ENCODE data around the gene SPEM3.

The SPEM3 gene
- 0 reads per million in 2 donors for total RNA-seq

- DNase-seq = no peak
Measured at GRCh38 chr17:7428557-7428956, at the start of gene SPEM3. SPEM3 (plus strand) TSS chr17:7428857; CDS start chr17:7428903, 46 bp downstream.

DNA sequence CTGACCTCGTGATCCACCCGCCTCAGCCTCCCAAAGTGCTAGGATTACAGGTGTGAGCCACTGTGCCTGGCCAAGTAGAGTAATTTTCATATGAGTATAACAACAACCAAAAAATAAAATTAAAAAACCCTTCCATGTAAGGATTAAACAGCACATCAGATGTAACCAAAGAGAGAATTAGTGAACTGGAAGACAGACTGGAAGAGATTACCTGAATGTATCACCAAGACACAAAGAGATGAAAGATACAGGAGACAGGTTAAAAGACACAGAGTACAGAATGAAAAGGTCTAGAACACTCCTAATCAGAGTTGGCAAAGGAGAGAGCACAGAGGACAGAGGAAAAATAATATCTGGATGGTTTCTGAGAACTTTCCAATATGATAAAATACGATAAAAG lies 49.5 kb upstream of the SPEM3 start:
- no peak for DNase-seq

DNA sequence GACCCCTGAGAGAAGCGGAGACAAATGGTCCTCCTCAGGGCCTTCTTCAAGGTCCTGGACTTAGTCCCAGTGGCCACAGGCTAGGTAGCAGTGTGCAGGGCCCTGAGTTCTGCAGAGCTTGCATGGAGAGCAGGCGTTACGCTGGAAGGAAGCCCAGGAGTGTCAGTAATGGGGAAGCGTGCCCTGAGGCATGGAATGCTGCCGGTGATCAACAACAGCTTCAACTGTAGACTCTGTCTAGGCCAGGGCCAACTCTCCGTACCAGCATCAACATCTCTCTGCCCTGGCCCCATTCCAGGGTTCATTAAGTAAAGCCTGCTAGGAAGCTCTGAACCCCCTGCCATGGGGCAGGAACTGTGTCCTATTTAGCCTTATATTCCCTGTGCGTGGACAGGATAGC lies 48.3 kb upstream of the SPEM3 start:
- DNase-seq = no peak

DNA sequence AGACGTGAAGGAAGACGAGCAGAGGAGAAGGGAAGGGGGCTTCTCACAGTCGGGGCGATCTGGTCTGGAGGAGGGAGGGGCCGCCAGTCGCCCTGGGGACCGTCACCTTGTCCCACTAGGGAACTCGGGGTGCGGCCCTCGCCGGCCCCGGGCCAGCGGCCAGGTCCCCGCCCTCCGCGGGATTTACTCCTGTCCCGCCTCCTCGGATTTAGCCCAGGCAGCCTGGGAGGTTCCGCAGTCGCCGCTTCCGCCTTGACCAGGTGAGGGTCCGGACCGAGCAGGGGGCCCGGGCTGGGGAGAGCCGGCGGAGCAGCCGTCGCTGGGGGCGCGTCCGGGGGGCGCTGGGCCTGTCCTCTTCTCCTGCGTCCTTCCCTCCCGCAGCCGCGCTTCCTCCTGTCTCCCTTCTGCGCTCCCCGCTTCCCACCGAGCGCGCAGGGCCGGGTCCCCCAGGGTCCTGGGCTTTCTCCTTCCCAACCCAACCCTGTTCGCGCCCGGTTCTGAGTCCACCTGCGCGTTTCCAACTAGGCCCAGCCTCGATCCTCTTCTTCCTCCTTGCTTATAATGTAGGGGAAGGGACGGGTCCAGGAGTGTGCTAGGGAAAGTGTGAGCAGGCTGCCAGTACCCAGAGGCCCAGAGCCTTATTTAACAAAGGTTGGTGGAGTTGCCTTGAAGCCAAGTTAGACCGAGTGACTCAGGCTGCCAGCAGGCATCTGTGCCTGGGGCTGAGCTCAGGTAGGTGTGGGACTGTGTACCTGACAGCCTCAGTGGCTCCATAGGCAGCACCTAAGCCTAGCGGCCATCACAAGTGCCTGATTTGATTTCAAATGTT lies 47.6 kb upstream of the SPEM3 start, which contains the start of gene TNK1:
Gene TNK1, plus strand, starts transcription at position 235 of the 829 bp plus-strand sequence. CDS start 1,838 bp downstream, outside the sequence.
- DNase-seq = no peak

DNA sequence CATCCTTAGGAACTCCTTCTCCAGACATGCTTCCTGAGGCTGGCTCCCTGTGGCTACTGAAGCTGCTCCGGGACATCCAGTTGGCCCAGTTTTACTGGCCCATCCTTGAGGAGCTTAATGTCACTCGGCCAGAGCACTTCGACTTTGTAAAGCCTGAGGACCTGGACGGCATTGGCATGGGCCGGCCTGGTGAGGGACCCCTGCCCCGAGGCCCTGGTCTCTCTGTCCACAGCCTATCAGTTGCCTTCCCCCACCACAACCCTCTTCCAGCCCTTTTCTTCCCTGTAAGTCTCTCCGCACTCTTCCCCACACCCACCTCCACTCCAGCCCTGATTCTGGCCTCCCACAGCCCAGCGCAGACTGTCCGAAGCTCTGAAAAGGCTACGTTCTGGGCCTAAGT lies 45.8 kb upstream of the SPEM3 start:
- DNase-seq = no peak

DNA sequence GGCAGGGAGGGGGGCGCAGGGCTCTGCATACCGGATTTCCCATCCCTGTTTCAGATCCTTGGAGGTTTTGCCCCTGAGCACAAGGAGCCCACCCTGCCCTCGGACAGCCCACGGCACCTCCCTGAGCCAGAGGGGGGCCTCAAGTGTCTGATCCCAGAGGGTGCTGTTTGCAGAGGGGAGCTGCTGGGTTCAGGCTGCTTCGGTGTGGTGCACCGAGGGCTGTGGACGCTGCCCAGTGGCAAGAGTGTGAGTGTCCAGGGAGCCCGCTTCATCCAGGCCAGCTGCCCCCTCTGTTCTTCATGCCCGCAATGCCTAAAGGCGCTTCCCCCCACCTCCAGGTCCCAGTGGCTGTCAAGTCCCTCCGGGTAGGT lies 45.3 kb upstream of the SPEM3 start:
- no peak for DNase-seq

DNA sequence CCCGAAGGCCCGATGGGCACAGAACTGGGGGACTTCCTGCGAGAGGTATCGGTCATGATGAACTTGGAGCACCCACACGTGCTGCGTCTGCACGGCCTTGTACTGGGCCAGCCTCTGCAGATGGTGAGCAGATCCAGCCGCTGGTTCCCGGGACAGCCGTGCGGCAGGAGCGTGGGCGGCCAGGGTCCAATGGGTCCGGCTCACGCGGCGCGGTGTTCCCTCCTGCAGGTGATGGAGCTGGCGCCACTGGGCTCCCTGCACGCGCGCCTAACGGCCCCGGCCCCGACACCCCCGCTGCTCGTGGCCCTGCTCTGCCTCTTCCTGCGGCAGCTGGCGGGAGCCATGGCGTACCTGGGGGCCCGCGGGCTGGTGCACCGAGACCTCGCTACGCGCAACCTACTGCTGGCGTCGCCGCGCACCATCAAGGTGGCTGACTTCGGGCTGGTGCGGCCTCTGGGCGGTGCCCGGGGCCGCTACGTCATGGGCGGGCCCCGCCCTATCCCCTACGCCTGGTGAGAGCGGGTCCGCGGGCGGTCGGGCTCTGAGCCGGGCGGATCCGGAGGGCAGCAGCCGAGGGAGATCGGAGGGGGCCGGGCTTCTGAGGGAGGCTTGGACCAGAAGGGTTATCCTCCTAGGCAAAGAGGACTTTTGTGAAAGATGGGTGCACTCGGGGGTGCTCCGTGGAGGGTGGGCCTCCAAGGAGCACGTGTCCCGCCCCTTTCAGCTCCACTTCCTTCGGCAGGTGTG lies 44.7 kb upstream of the SPEM3 start:
- DNase-seq = peak; percentile 61 to 85 (median 75)

GRCh38 chr17:7384489-7385081 lies 44.1 kb upstream of the SPEM3 start:
- no peak for DNase-seq

GRCh38 chr17:7388856-7389255 lies 39.8 kb upstream of the SPEM3 start:
- DNase-seq = no peak

GRCh38 chr17:7389924-7390910 lies 38.4 kb upstream of the SPEM3 start:
- DNase-seq = no peak

- DNase-seq = no peak
Measured at GRCh38 chr17:7391307-7391706, 37.4 kb upstream of the SPEM3 start.

DNA sequence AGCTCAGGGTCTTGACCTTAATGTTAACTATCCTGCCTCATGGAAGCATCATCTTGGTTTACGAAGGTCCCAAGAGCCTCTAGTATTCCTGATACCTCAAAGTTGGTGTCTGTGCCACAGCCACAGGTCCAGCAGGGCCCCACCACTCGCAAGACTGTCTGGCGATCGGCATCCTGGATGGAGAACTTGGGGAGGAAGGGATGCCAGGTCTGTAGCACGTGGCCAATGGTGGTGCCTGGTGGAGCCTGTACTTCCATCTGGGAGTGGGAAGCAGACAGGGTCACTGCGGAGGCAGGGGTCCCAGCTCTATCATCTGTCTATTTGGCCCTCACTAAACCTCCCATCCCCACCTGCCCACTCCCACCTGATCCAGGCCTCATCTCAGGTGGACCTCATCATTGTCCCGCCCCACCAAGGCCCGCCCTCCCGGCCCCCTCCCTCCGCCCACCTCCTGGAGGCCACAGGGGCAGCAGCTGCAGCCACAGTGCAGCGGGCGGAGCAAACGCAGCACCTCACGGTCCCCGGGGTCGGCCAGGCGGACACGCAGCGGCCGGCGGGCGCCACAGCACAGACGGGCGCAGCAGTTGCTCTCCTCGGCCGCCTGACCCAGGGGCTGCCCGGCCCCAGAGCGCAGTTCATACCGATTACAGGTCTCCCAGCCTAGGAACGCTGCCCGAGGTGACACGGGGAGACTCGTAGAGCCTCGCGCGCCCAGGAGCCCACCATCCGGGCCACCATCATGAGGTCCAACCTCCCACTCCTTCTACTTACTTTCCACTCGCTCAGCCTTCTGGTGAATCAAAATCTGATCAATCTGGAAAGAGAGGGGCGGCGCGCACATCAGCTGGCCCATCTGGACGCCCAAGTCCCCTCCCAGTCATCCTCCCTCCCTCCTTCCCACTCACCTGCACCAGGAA lies 35.7 kb upstream of the SPEM3 start:
- DNase-seq = no peak

DNA sequence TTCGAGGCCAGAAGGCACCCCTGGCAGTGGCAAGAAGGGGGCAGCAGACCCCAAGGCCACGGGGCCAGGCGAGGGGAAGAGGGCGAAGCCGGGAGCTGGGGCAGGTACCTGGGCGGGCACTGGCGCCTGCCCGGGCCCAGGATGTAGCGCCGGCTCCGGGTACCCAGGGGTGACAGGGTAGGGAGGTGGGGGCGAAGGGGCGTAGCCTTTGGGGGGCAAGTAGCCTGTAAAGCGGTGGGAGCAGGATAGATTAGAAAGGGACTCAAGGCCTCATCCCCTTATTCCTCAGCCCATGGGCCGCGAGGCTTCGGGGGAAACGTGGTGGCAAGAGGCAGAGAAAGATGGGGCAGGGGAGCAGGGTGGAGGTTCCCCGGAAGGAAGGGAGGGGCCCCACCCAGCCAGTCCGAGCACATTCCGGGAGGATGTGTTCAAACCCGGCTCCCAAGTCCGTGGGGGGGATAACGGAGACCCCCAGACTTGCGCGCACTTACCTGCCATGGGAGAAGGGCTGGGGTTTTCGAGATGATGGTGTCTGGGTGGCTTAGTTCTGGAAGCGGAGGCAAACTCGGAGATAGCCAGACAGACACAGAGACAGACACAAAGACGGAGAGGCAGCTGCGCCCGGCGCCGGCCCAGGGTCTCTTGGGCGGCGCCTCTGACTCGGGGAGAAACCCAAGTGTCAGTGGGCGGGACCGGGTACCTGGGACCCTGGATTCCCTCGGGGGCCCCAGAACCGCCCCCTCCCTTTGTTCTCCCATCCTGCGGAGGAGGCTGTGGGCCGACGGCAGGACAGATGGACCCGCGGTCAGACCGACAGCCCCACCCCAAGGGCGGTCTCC lies 34.8 kb upstream of the SPEM3 start:
- DNase-seq = peak; percentile 37 to 72 (median 59)

DNA sequence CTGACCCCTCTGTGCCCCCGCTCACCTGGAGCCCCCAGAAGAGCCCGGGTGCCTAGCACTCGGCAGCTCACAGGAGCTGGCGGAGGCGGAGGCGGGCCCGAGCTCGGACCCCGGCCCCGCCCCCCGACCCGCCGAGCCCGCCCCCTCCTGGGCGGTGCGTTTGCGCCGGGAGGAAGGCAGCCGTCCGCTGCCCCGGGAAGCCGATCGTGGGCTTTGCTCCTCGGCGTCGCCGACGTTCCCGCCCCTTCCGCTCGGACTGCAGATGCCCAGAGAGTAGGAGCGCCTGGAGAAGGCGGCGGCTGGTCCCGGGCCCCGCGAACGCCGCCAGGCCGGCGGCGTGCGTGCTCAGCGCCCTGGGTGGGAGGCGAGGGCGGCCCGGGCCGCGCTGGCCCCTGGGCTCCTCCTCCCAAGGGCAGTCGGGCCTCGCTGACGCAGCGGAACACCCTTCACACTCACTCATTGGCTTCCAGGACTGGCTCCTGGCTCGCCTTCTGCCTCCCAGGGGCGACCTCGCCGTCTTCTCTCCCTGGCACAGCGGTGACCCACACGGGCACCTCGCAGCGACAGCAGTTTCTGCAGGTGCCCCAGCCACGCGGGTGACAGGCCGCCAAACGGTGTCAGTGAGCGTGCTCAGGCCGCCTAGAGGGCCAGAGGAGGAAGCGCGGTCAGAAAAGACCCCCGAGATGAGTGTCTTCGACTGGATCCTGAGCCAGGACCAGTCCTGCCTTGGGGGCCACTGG lies 34.0 kb upstream of the SPEM3 start, which contains the start of gene PLSCR3:
Gene PLSCR3, minus strand, starts transcription at position 74 of the 740 bp plus-strand sequence. CDS start 415 bp downstream, outside the sequence.
- peak; percentile 71 to 81 (median 74) for DNase-seq

- no peak for DNase-seq
Measured at GRCh38 chr17:7396147-7396546, 32.5 kb upstream of the SPEM3 start.

GRCh38 chr17:7398612-7399011 lies 30.0 kb upstream of the SPEM3 start:
- no peak for DNase-seq

GRCh38 chr17:7403043-7403726 lies 25.5 kb upstream of the SPEM3 start:
- peak in 1 of 5 experiments; percentile 24 for DNase-seq

DNA sequence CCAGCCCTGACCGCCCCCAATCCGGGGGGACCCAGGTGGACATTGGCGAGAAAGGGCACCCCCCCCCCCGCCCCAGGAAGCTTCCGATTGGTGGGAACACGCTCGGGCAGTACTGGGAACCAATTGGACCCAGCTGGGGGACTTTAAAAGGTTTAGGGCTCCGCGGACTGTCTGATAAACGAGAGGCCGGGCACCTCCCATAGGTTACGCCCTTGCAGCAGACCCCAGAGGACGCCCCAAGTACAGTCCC lies 25.0 kb upstream of the SPEM3 start:
- no peak for DNase-seq

Measured in T-helper 2 cell (primary cell).